Stimulated activated CD8-positive, alpha-beta memory T cell treated with anti-CD3 and anti-CD28 coated beads, Interleukin-7, amount 100 ng/mL, for 1 hour (primary cell): ENCODE data around the gene NBAS.

Source experiments
- DNase-seq, 2 donors: peaks; one replicate each; pipeline ENCODE4 v3.0.0-alpha.2; 2020; ENCODE audit warnings: low read depth in 2 of 2

Gene NBAS

DNA sequence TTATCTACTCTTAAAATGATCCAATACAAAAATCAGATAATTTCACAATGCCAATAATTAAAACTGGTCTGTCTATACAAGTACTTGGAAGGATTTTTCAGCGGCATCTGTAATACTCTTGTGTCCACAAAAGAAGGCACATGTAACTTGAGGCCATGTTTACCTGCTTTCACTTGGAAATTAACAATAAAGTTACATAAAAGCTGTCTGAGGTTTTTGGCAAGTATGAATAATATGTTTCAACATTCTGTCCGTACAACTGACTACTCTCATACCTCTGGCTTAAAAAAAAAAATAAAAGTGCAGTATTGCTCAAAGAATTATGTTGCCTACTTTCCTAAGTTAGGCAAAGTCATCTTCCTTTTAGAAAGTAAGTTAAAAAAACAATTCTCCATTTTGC lies 253.6 kb downstream of the NBAS start:
- no peak for DNase-seq

DNA sequence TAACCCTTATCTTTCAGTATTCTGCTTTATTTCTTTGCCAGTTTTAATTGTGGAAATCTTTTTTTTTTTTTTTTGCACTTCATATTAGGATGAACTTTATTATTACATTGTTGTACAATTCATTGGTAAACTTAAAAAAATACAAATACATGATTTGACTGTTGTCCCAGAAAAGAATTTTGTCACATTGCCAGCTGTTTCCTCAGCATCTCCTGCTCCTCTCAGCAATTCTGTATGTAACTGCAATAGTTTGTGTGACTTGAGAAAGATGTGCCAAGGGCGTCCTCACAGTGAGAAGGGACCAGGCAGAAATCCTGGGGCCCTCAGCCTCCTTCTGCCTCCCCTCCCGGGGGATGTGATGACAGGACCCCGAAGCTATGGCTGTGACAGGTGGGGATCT lies 254.4 kb downstream of the NBAS start:
- DNase-seq, result no peak

DNA sequence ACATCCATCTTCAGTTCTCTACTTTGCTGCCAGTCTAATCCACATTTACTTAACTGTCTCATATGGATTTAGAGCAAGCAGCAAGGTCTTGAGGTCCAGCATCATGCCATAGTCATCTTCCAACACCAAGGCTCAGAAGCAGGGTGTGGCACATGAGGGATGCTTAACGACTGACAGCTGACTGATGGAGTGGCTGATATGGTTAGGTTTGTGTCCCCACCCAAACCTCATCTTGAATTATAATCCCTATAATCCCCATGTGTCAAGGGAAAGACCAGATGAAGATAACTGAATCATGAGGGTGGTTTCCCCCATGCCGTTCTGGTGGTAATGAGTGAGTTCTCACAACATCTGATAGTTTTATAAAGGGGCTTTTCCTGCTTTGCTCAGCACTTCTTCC lies 257.3 kb downstream of the NBAS start:
- DNase-seq, result no peak

DNA sequence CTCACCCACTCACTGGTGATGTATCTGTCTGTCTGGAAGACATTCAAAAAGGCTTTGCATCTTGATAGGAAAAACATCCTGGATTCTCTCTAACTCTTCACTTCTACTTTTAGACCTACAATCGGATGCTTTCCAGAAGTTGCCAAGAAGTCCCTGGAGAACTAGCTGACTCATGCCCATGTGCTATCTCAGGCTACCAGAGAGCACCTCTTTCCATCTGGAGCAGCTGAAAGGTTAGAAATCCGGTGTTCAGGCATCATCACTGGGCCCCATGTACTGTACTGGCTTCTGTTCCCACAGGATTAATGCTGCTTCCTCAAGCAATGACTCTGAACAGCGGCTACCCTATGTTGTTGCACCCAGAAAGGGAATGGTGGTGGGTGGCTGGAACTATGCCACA lies 259.0 kb downstream of the NBAS start:
- DNase-seq, result no peak

DNA sequence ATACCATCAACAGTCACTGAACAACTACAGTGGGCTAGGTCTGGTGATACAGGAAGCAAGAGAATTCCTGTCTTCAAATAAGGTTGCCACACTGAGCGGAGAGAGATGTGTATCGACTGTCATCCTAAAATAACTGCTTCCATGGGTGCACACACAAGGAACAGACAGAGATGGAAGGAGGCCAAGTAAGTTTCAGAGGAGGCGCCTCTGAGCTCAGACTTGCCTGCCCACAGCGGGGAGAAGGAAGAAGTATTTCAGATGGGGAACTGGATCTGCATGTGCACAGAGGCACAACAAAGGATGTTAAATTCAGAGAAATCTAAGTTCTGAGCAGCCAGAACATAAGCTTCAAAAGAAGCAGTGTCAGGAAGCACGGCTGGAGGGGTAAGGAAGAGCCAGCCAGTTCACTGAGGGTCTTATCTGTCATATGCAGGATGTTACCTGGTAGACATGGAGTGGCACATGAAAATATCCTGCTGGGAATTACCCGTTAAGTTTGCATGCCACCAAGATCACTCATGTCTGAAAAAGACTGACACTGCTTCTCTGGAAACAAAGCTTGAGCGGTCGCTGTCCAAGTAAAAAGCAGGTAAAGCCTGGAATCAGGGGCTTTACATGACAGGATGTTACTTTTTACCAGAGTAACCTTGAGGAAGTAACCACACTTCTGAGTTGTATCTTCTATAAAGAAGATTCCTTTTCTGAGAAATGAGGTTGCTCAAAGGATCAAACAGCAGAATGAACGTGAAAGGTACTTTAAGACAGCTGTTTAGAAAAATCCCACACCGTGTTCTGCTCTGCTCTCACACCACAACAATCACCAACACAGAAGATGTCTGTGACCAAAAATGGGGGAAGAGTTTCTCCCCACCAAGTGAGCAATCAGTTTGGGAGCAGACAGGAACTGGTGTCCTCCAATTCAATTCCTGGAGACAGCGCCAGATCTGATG lies 260.2 kb downstream of the NBAS start:
- no peak for DNase-seq

DNA sequence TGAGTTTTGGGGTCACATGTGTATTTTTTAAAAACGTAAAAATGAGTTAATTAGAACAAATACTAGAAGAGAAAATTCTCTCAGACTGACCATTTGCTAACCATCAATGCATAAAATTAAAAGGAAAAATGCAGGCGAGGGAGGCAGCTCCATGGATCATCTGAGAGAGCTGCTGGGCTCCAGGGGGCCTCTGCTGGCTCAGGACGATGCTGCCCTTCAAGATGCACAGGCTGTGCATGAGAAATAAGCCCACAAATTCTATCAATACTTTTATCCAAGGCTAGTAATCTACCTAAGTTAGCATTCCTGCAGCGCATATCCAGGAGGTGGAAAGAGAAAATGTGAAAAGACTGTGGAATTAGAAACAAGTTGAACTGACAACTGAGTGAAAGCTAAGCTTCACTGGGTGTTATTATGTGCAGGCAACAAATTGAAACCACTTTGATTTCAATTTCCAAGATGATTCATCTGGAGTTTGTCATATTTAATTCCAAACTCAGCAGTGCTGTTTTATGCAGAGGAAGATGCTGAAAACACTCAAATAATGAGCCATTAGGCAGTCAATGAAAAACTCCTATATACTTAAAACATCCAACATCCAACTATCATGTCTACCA lies 261.1 kb downstream of the NBAS start:
- no peak for DNase-seq

DNA sequence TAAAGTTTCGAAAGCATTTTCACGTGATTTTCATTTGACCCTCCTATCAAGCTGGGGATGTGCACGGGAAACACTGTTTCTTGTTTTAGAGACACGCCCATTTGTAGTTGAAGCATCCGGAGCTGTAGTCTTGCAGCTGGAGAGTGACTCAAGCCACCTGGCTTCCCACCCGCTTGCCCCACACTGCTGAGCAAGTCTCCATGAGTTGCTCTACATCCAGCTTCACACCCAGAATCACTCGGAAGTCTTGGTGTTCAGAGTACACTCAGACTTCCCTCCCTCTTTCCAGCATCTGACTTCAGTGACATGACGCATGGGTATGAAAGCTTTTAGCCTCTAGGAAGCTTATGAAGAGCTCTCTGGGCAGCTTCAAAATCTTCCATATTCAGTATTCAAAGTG lies 262.4 kb downstream of the NBAS start:
- DNase-seq, result no peak

DNA sequence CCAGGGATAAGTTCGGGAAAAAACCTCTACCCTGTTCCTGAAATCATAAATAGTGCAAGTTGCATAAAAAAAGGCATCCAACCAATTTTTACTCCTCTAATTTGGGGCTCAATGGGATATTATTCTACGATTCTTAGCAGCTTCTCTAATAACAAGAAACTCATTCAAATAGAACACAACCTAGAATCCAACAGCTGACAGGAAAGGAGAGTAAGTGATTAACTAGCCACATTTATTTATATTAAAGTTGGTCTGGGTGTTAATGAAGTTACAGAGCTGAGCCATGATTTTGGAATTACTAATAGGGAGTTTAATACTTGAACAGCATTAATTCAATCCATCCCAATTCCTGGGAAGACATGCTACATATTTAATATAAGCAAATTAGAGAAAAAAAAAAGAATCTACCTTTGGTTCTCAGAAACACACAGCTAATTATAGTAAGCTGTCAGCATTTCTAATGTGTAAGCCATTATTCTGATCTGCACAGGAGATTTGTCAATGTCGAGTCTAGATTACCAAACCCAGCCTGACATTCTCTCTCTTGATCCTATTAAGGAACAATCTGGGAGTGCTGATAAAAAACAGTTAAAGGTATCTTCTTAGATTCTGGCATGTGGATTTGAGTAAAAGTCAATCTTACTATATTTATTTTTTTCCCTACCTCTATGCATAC lies 267.7 kb downstream of the NBAS start:
- no peak for DNase-seq

DNA sequence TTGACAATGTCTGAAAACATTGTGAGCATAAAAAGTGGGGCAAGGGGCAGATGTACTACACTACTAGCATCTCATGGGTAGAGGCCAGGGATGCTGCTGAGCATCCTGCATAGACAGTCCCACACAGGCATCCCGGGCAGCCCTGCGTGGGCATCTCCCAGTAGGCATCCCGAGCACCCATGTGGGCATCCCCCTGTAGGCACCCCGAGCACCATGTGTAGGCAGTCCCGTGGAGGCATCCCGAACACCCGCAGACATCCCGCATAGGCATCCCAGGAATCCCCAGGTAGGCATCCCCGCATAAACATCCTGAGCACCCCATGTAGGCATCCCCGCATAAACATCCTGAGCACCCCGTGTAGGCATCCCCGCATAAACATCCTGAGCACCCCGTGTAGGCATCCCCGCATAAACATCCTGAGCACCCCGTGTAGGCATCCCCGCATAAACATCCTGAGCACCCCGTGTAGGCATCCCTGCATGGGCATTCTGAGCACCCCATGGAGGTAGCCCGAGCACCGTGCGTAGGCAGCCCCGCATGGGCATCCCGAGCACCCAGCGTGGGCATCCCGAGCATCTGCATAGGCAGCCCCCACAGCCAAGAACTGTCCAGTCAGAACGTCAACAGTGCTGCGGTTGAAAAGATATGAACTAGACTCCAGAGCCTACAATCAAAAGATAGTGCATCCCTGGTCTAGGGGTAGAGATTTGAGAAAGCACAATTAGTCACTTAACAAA lies 273.5 kb downstream of the NBAS start:
- no peak for DNase-seq

DNA sequence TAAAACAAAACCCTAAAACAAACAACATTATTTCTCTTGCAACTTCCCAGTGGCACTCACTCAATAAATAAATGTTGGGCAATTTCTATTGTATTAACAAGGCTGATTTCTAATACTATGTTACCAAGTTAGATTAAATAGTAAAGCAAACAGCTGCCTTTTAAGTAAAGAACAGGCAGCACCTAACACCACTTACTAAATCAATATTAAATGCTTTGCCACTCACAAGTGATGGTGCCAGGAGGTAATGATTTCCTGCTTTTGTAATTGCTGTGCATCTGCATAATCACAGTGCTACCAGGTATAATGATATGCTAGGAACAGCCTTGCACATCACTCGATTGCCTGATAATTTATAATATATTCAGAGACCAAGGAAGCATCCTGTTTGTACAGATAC lies 276.5 kb downstream of the NBAS start:
- DNase-seq, result no peak

DNA sequence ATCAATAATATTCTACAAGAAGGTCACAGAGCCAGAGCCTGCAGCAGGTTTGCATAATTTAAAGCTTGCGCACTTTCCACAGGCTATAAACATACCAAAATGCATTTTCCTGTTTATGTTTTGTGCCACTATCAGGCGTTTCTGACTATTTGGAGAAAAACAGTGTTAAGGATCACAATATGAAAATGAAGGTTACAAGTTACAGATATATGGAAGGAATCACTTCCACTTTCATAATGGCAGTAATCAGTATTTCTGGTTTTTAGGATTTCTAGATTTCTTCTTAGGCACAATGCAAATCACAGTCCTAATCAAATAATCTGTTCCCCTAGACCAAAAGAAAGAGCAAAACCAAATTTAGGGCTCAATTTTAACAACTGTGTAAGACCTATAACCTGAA lies 279.5 kb downstream of the NBAS start:
- DNase-seq, result no peak

DNA sequence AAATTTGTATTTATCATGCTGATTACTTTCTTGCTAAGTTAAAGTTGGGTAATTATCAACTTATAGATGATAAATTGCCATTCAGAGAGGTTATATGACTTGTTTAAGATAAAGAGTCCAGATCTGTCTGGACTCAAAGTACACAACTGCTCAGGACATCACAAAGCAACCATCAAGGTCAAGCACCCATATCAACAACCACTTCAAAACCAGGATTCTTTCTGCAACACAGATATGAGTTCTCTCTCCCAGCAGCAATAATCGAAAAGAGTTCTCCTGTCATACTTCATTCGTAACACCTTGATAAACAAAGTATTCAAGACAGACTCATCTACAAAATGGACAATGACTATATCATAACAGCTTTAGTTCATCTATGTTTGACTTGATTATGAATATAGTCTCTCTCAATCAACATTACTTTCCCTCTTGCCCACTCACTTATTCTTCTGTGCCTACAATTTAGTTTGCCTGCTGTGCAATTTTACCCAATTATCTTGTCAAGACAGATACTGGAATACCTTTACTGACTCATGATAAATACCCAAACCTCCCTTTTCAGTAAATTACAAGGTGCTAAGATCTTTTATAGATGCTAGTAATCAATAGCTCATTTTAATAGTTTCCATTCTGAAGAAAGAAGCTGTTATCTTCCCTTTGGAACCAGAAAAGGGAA lies 281.8 kb downstream of the NBAS start:
- no peak for DNase-seq

DNA sequence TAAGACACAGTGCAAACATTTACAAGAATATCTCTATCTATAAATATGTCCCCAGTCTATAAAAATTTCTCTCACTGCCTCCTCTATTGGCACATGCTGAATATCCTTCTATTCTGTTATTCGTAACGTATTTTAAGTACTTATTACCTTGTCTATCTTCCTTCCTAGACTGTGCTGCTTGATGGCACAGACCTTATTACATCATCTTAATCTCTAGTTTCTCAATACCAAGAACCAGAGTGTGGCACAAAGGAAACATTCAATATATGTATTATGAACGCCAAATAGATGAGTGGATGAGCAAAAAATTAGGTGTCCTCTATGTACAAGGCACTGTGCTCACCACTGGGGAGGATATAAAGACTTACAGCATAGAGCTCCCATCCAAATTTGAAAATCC lies 282.8 kb downstream of the NBAS start:
- no peak for DNase-seq

DNA sequence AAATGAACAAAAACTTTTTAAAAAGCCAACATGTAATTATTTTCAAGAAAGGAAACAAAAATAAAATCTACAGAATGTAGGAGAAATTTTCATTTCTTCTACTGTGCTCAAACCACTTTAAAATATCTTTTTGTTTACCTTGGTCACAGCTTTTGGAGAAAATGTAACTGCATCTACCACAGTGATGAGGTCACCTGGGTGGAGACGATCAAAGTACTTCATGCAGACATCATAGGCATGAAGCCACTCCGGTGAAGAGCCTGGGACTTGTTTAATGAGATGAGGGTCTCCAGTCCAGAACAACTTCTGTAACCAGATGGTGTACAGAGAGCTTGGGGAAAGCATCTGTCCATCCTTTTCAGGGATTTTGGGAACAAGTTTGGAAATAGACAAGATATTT lies 285.8 kb downstream of the NBAS start:
- no peak for DNase-seq

DNA sequence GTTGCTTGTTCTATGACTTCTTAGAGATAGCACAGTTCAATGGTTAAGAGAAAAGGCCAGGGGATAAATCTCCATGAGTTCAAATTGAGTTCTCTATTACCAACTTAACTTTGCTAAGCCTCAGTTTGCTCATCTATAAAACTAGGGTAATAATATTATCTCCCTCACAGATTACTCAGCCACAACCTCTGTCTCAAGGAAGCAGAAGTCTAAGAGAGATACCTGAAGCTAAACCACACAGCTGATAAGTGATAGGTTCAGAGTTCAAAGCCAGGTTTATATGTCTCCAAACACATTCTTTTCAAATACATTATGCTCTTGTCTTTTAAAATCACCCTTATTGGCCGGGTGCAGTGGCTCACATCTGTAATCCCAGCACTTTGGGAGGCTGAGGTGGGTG lies 287.7 kb downstream of the NBAS start:
- no peak for DNase-seq

DNA sequence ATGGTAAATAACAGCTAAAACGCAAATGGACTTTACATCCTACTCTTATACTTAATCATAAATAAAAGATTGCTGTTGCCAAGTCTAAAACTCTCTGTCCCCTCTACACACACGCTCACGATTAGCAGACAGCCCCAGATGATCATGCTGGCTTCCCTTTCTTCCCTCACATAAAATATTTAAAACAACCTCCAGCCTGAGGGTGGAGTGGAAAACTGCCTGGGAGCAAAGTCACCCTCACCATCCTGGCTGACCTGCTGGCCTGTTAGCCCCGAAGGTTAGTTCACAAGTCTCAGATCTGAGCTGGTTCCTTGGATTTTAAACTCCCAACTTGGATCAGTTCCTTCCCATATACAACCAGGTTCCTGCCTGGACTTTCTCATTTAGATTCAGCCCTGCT lies 288.2 kb downstream of the NBAS start:
- DNase-seq, result no peak

DNA sequence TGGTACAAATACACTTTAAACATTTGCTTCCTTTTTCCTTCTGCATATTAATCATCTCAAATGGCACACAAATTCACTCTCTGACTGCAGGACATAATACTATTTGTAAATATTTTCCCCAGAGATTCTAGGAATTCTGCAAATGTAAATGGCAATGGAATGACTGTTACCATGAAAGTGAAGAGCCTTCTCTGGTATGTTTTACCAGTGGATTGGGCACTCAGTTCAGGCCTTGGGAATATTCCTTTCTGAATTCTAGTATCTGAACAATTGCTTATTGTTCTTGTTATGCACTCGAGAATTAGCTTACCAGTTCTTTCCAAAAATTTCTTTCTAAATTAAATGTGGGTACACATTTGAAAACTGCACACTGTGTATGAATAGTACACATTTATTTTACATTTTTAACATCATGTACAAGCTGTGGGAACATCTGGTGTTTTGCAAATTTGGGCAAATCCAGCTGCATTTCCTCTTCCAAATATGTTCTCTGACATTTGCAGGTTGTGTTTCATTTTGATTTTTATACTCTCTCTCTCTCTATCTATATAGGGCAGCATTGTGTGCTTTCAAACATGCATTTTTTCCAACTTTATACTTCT lies 289.1 kb downstream of the NBAS start:
- no peak for DNase-seq

DNA sequence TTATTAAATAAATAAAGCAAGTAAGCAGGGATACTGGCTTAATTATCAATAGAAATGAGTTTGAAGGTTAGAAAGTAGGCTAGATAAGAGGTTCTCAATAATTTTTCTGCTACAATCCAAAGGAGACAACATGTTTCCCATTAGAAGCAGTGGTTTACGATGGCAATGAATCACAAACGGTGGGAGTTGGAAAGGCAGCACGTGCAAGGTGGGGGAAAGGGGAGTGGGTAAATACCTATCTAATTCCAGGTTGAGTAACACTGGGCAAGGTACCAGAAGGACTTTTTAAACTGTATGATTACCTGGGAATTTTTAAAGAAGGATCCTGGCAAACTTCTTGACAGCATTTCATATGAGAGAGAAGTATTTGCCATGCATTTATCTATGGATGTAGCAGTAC lies 289.9 kb downstream of the NBAS start:
- DNase-seq, result no peak

DNA sequence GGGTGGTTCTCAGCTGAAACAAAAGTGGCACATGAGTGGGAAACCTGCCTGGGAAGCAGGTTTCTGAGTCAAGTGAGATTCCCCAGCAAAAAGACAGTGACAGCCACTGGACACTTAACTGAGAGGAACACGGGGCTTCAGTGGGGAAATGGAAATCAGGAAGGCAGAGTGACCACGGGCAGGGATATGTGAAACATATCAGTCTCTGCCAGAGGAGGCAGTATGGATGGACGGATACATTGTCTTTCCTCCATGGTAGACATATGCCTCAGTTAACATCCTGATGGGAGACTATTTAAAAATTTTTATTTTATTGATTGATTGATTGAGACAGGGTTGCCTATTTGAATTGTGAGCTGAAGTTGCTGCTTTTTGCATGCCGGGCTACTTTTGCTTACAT lies 292.1 kb downstream of the NBAS start:
- DNase-seq, result no peak

DNA sequence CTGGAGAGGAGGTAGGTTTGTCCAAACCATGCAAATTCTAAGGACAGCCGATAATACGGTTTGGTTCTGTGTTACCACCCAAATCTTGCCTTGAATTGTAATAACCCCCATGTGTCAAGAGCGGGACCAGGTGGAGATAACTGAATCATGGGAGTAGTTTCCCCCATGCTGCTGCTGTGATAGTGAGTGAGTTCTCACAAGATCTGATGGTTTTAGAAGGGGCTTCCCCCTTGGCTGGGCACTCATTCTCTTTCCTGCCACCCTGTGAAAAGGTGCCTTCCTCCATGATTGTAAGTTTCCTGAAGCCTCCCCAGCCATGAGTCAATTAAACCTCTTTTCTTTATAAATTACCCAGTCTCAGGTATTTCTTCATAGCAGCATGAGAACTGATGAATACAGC lies 295.2 kb downstream of the NBAS start:
- DNase-seq, result no peak

DNA sequence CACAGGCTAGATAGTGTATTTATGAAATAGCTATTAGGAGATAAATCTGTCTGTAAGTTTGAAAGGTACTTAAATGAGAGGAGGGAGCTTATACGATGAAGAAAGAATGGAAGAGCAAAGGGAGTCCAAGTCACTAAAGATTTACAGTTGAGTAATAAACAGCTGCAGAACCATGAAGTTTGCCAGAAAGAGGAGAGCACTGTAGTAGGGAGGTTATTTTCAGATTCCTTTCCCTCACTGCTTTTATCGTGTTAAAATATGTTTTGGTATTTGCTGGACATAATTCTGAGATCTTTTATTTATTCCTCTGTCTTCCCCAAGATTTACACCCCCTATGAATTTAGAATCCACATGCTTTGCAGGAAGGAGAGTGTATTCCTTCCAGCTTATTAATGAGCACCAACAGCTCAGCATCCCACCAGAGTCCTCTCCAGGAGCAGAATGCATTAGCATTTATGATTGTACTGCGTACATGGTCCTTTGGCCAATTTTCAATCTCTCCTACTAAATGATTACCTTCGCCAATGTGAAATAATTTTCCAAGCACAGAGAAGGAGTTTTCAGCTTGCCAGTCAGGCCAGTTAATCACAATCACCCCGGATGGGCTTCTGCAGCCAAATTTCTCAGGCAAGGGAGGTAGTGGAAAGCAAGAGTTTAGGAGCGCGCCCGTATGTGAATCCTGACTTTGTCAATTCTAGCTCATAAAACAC lies 297.0 kb downstream of the NBAS start:
- DNase-seq, result no peak
